BLaER1 (cell line): ENCODE measurements around the gene CNFN.

Experiments used
- H3K27ac ChIP-seq: shearing (Covaris generic); formaldehyde crosslinking; 2 replicates; pipeline ENCODE4 v1.8.1; 2022
- H3K27me3 ChIP-seq: shearing (Covaris generic); formaldehyde crosslinking; 2 replicates; pipeline ENCODE4 v1.8.1; 2022
- H3K36me3 ChIP-seq: shearing (Covaris generic); formaldehyde crosslinking; 2 replicates; pipeline ENCODE4 v1.8.1; 2022
- H3K4me1 ChIP-seq: shearing (Covaris generic); formaldehyde crosslinking; 2 replicates; pipeline ENCODE4 v1.8.1; 2022
- H3K4me2 ChIP-seq: shearing (Covaris generic); formaldehyde crosslinking; 2 replicates; pipeline ENCODE4 v1.8.1; 2022
- H3K4me3 ChIP-seq: shearing (Covaris generic); formaldehyde crosslinking; 2 replicates; pipeline ENCODE4 v1.8.1; 2022
- H3K9ac ChIP-seq: shearing (Covaris generic); formaldehyde crosslinking; 2 replicates; pipeline ENCODE4 v1.8.1; 2022
- H3K9me3 ChIP-seq: shearing (Covaris generic); formaldehyde crosslinking; 2 replicates; pipeline ENCODE4 v1.8.1; 2022
- H4K20me1 ChIP-seq: shearing (Covaris generic); formaldehyde crosslinking; 2 replicates; pipeline ENCODE4 v1.8.1; 2022
- Cebpa-rat ChIP-seq: shearing (Covaris generic); IDR thresholded peaks from 2 replicates; pipeline ENCODE4 v1.8.1; 2022

The CNFN gene

DNA sequence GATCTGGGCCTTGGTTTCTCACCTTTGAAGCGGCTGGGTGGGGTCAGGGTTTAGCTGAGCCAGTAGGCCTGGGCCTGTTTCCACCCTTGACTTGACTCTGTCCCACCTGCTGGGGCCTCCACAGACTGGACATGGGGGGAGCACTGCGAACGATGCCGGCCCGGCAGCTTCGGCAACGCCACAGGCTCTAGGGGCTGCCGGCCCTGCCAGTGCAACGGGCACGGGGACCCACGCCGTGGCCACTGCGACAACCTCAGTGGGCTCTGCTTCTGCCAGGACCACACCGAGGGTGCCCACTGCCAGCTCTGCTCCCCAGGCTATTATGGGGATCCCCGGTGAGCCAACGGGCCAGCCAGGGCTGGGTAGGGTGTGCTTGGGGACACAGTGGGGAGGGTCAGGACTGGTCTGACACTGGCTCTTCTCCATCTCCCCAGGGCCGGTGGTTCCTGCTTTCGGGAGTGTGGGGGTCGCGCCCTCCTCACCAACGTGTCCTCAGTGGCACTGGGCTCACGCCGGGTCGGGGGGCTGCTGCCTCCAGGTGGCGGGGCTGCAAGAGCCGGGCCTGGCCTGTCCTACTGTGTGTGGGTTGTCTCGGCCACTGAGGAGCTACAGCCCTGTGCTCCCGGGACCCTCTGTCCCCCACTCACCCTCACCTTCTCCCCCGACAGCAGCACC lies 36.6 kb downstream of the CNFN start:
- no peak for TF ChIP-seq Cebpa-rat
- peak overlapping the region; percentile 39 for H3K4me2 ChIP-seq
- H3K4me3 ChIP-seq = no peak overlapping the region

DNA sequence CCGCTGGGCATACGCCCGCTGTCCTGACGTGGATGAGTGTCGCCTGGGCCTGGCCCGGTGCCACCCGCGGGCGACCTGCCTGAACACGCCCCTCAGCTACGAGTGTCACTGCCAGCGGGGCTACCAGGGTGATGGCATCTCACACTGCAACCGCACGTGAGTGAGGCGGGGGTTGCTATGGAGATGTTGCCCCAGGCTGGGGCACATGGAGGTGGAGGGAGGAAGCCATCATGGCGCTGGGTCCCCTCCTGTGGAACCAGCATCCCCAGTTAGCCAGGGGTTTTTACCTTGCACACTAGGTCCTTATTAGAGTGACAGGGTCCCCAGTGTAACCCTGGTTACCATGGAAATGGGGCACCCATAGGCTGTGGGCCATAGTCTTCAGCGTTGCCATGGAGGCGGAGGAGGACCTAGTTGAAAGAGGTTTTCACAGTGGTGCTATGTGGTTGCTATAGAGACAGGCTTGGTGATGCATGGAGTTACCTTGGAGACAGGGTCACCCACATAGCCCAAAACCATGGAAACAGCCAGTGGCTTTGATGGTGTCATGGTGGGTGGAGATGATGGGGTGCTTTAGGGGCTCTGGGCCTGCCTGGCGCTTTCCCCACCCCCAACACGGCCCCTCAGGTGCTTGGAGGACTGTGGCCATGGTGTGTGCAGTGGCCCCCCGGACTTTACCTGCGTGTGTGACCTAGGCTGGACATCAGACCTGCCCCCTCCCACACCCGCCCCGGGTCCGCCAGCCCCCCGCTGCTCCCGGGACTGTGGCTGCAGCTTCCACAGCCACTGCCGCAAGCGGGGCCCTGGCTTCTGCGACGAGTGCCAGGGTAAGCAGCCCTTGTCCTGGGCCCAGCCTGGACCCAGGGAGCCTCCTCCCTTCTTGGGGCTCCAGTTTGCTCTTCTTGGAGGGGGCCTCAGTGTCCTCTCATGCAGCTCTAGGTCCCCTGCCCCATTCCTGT lies 37.5 kb downstream of the CNFN start:
- Histone ChIP-seq H3K9me3 (no peaks in the 10 kb centered on the region), H3K27me3 (no peaks in the 10 kb centered on the region), H4K20me1 (no peaks in the 10 kb centered on the region), H3K4me2 (peak overlapping the region; percentile 39), H3K4me1 (peaks cover 17% of the 10 kb centered on the region), H3K4me3 (no peak overlapping the region), H3K27ac (0 out of 2 replicates have a peak overlapping the region, but pooled peaks have one; percentile 2), H3K36me3 (peaks cover 75% of the 10 kb centered on the region), H3K9ac (no peak overlapping the region)
- no peak for TF ChIP-seq Cebpa-rat

More for the DNA sequence above, 36.6 kb downstream of the CNFN start:
- Histone ChIP-seq H3K27ac (0 out of 2 replicates have a peak overlapping the region, but pooled peaks have one; percentile 2), H3K27me3 (no peaks in the 10 kb centered on the region), H3K9me3 (no peaks in the 10 kb centered on the region), H3K4me1 (peaks cover 17% of the 10 kb centered on the region), H3K36me3 (peaks cover 75% of the 10 kb centered on the region), H4K20me1 (no peaks in the 10 kb centered on the region), H3K9ac (no peak overlapping the region)

DNA sequence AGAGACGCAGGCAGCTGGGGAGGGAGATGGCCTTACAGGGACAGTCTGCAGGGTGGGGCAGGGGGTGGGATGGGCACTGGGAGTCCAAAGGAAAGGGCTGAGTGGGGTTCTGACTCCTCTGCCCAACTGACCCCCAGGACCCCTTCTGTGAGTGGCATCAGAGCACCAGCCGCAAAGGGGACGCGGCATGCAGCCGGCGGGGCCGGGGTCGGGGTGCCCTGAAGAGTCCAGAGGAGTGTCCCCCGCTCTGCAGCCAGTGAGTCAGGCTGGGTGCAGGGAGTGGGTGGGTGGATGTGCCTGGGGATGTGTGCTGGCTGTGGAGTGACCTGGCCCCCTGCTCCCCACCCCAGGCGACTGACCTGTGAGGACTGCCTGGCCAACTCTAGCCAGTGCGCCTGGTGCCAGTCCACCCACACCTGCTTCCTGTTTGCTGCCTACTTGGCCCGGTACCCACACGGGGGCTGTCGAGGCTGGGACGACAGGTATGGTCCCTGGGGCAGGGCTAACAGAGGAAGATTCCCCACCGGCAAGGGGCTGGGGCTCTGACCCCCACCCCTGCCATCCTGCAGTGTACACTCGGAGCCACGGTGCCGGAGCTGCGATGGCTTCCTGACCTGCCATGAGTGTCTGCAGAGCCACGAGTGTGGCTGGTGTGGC lies 38.9 kb downstream of the CNFN start:
- no peaks in the 10 kb centered on the region for H4K20me1 ChIP-seq
- H3K4me1 ChIP-seq = peaks cover 17% of the 10 kb centered on the region
- no peak overlapping the region for H3K9ac ChIP-seq
- peaks cover 71% of the 10 kb centered on the region for H3K36me3 ChIP-seq
- no peak for TF ChIP-seq Cebpa-rat
- no peak overlapping the region for H3K4me2 ChIP-seq
- no peaks in the 10 kb centered on the region for H3K27me3 ChIP-seq
- no peak overlapping the region for H3K27ac ChIP-seq
- H3K4me3 ChIP-seq = no peak overlapping the region
- no peaks in the 10 kb centered on the region for H3K9me3 ChIP-seq

DNA sequence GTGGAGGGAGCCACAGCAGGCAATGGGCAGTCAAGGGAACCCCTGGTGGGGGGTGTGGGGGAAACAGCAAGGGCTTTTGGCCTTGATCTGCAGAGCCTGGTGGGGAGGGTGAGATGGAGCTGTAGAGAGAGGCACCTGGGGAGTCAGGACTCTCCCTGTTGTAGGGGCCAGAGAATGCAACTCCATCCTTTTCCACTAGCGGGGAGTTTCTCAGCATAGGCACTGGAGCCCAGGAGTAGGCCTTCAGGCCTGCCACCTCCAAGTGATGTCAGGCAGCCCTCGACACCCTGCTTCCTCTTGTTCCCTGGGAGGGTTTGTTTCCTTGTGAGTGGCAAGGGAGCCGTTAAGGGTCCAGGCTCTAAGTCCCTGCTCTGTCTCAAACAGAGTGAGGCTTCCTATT lies 39.7 kb downstream of the CNFN start:
- Histone ChIP-seq H3K27ac (no peak overlapping the region), H4K20me1 (no peaks in the 10 kb centered on the region)

DNA sequence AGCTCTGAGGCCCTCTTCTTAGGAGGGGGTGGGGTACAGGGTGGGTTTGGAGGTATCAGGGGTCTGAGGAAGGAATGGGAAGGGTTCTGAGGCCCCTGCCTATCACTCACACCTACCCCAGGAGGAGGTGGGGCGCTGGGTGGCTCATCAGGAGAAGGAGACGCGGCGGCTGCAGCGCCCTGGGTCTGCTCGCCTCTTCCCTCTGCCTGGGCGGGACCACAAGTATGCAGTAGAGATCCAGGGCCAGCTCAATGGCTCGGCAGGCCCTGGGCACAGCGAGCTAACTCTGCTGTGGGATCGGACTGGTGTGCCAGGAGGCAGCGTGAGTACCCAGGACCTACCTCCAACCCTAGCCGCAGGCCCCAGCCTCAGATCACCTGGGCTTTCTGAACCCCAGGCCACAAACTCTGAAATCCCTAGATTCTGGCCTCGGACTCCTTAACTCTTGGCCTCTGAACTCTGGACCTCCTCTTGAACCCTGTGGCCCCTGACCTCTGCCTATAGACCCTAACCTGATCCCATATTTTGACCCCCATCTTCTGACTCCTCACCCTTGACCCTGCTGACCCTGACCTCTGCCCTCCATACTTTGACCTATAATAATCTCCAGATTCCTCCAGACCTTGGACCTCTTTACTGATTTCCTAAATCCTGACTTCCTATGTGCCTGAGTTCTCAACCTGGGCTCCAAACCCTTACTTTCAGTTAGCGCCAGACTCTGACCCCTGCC lies 40.6 kb downstream of the CNFN start:
- Histone ChIP-seq H3K27ac (no peak overlapping the region), H4K20me1 (no peaks in the 10 kb centered on the region), H3K4me1 (peaks cover 17% of the 10 kb centered on the region), H3K9ac (no peak overlapping the region), H3K36me3 (peaks cover 73% of the 10 kb centered on the region), H3K4me3 (no peak overlapping the region), H3K9me3 (no peaks in the 10 kb centered on the region), H3K4me2 (no peak overlapping the region), H3K27me3 (no peaks in the 10 kb centered on the region)
- no peak for TF ChIP-seq Cebpa-rat

More for the DNA sequence above, 39.7 kb downstream of the CNFN start:
- Histone ChIP-seq H3K4me3 (no peak overlapping the region), H3K9ac (no peak overlapping the region), H3K36me3 (peaks cover 70% of the 10 kb centered on the region), H3K27me3 (no peaks in the 10 kb centered on the region), H3K4me1 (peaks cover 17% of the 10 kb centered on the region), H3K4me2 (no peak overlapping the region), H3K9me3 (no peaks in the 10 kb centered on the region)
- TF ChIP-seq Cebpa-rat = no peak

DNA sequence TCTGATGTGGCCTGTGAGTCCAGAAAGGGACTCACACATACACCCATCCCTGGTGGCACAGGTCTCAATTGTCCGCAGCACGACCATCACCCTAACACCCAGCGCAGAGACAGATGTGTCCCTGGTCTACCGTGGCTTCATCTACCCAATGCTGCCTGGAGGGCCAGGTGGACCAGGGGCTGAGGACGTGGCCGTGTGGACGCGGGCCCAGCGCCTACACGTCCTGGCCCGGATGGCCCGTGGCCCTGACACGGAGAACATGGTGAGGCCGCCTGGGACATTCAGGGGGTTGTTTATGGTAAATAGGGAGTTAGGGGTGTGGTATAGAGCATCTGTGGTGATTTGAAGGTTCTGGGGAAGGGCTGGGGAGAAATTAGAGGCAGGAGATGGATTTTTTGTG lies 41.9 kb downstream of the CNFN start:
- Histone ChIP-seq H3K36me3 (peaks cover 72% of the 10 kb centered on the region), H3K9ac (no peak overlapping the region), H4K20me1 (no peaks in the 10 kb centered on the region), H3K4me2 (no peak overlapping the region), H3K27me3 (no peaks in the 10 kb centered on the region), H3K4me1 (peaks cover 13% of the 10 kb centered on the region), H3K9me3 (no peaks in the 10 kb centered on the region), H3K27ac (no peak overlapping the region), H3K4me3 (no peak overlapping the region)
- no peak for TF ChIP-seq Cebpa-rat

DNA sequence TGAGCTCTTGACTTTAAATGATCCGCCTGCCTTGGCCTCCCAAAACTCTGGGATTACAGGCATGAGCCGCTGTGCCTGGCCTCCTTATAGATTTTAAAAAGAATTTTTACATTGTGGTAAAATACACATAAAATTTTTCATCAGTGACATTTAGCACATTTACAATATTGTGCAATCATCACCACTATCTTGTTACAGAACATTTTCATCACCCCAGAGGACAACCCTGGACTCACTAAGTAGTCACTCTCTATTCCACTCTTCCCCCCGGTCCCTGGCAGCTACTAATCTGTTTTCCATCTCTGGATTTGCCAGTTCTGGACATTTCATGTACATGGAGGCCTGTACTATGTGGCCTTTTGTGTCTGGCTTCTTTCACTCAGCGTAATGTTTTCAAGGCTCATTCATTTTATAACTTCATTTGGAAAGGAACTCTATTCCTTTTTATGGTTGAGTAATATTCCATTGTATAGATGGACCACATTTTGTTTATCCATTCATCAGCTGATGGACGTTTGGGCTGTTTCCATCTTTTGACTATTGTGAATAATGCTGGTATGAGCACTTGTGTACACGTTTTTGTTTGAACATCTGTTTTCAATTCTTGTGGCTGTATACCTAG lies 44.8 kb downstream of the CNFN start:
- Histone ChIP-seq H3K4me2 (no peak overlapping the region), H3K4me3 (no peak overlapping the region), H3K36me3 (peaks cover 84% of the 10 kb centered on the region), H3K27ac (no peak overlapping the region), H3K9me3 (no peaks in the 10 kb centered on the region), H3K4me1 (no peaks in the 10 kb centered on the region), H3K9ac (no peak overlapping the region), H4K20me1 (no peaks in the 10 kb centered on the region), H3K27me3 (no peaks in the 10 kb centered on the region)
- TF ChIP-seq Cebpa-rat = peak; percentile 42; the same call in 1 of the 2 replicates

DNA sequence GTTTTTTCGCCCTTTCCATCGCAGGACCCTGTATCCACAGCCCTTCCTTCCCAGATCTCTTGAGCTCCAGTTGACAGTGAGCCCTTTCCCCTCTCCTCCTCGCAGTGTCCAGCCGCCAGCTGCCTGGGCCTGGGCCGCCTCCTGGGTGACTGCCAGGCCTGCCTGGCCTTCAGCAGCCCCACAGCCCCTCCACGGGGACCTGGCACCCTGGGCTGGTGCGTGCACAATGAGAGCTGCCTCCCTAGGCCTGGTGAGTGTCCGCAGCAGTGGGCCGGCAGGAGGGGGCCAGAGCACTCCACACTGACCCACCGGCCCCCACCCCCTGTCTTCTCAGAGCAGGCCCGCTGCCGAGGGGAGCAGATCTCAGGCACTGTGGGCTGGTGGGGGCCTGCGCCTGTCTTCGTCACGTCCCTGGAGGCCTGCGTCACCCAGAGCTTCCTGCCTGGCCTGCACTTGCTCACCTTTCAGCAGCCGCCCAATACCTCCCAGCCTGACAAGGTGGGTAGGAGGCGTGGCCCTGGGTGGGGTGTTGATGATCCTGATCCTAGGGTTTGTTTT lies 45.7 kb downstream of the CNFN start:
- no peak for TF ChIP-seq Cebpa-rat
- Histone ChIP-seq H3K27ac (no peak overlapping the region), H4K20me1 (no peaks in the 10 kb centered on the region), H3K4me2 (no peak overlapping the region), H3K4me3 (no peak overlapping the region), H3K9me3 (no peaks in the 10 kb centered on the region), H3K36me3 (peaks cover 80% of the 10 kb centered on the region), H3K4me1 (no peaks in the 10 kb centered on the region), H3K9ac (no peak overlapping the region), H3K27me3 (no peaks in the 10 kb centered on the region)
